ENCODE results near the gene KLHL10. TPM values are rescaled to one million over a fixed set of nuclear protein-coding genes. Genes with fewer than 3 reads are reported as not detected.

The KLHL10 gene
- total RNA-seq, 1 experiment from 2014 or later, result not detected

- TF ChIP-seq TCF7L2 (IDR thresholded peaks at IDR 0.05; ENCODE audit: low read depth, low read length), result no peak
- Histone ChIP-seq H3K36me3 (ENCODE audit: control insufficient read depth, insufficient read depth, low read length) (no peaks in the 10 kb centered on the region; the same call in 1 of the 2 replicates), H3K4me1 (ENCODE audit: control insufficient read depth, insufficient read depth, low read length) (no peaks in the 10 kb centered on the region), H3K4me3 (ENCODE audit: low read depth in 2 of 2, low read length in 2 of 2) (no peak overlapping the region), H3K27ac (ENCODE audit: low read length) (no peak overlapping the region), H3K27me3 (ENCODE audit: control insufficient read depth, insufficient read depth, low read length) (no peaks in the 10 kb centered on the region), H3K9me3 (ENCODE audit: control insufficient read depth, insufficient read depth, low read depth, low read length) (no peaks in the 10 kb centered on the region)
- no peak for DNase-seq (ENCODE audit: low read depth, low spot score)
- in situ Hi-C loops (cut with HindIII; ENCODE audit: low pct_unique_long_range_greater_than_20kb, low sequenced_read_pairs), result no loop called here
- ChIA-PET CTCF (no interaction called here), POLR2A (interaction anchor here (0.6 kb wide), 1 partner anchor 55 kb away, joined by 5 read pairs; no protein-coding TSS in a partner anchor)
- no peak for ATAC-seq
- TSS peak; percentile 57 for BruUV-seq (replicated peaks)
- intact Hi-C loops (cut with micrococcal nuclease; ENCODE audit: unreplicated experiment), result no loop called here
Observed at GRCh38 chr17:41870627-41871026, 33.0 kb downstream of the KLHL10 start.

GRCh38 chr17:41871789-41872188, 34.2 kb downstream of the KLHL10 start:
- Histone ChIP-seq H3K4me3 (ENCODE audit: low read depth in 2 of 2, low read length in 2 of 2) (no peak overlapping the region), H3K36me3 (ENCODE audit: control insufficient read depth, insufficient read depth, low read length) (no peaks in the 10 kb centered on the region; the same call in 1 of the 2 replicates), H3K27ac (ENCODE audit: low read length) (no peak overlapping the region), H3K4me1 (ENCODE audit: control insufficient read depth, insufficient read depth, low read length) (no peaks in the 10 kb centered on the region), H3K27me3 (ENCODE audit: control insufficient read depth, insufficient read depth, low read length) (no peaks in the 10 kb centered on the region), H3K9me3 (ENCODE audit: control insufficient read depth, insufficient read depth, low read depth, low read length) (no peaks in the 10 kb centered on the region)
- TF ChIP-seq CTCF (IDR thresholded peaks at IDR 0.05) (no peak), TCF7L2 (IDR thresholded peaks at IDR 0.05; ENCODE audit: low read depth, low read length) (no peak), POLR2AphosphoS5 (IDR thresholded peaks at IDR 0.05; ENCODE audit: low read depth, low read length) (no peak), SIN3A (IDR thresholded peaks at IDR 0.05; ENCODE audit: borderline replicate concordance, insufficient read depth, low read depth, low read length) (no peak)
- TF ChIP-seq, protein P1, sequence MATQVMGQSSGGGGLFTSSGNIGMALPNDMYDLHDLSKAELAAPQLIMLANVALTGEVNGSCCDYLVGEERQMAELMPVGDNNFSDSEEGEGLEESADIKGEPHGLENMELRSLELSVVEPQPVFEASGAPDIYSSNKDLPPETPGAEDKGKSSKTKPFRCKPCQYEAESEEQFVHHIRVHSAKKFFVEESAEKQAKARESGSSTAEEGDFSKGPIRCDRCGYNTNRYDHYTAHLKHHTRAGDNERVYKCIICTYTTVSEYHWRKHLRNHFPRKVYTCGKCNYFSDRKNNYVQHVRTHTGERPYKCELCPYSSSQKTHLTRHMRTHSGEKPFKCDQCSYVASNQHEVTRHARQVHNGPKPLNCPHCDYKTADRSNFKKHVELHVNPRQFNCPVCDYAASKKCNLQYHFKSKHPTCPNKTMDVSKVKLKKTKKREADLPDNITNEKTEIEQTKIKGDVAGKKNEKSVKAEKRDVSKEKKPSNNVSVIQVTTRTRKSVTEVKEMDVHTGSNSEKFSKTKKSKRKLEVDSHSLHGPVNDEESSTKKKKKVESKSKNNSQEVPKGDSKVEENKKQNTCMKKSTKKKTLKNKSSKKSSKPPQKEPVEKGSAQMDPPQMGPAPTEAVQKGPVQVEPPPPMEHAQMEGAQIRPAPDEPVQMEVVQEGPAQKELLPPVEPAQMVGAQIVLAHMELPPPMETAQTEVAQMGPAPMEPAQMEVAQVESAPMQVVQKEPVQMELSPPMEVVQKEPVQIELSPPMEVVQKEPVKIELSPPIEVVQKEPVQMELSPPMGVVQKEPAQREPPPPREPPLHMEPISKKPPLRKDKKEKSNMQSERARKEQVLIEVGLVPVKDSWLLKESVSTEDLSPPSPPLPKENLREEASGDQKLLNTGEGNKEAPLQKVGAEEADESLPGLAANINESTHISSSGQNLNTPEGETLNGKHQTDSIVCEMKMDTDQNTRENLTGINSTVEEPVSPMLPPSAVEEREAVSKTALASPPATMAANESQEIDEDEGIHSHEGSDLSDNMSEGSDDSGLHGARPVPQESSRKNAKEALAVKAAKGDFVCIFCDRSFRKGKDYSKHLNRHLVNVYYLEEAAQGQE (IDR thresholded peaks at IDR 0.05; ENCODE audit: insufficient read depth in 1 of 2, low read depth in 2 of 2, low read length in 1 of 2), result no peak
- in situ Hi-C loops (cut with HindIII; ENCODE audit: low pct_unique_long_range_greater_than_20kb, low sequenced_read_pairs) (no loop called here), intact Hi-C loops (cut with micrococcal nuclease; ENCODE audit: unreplicated experiment) (no loop called here)
- no TSS peak for BruUV-seq (replicated peaks)
- ChIA-PET POLR2A (no interaction called here), CTCF (no interaction called here)
- ATAC-seq (no peak), DNase-seq (ENCODE audit: low read depth, low spot score) (no peak)

- in situ Hi-C loops (cut with HindIII; ENCODE audit: low pct_unique_long_range_greater_than_20kb, low sequenced_read_pairs), result no loop called here
- H3K27me3 ChIP-seq (ENCODE audit: control insufficient read depth, insufficient read depth, low read length), result no peaks in the 10 kb centered on the region
- H3K4me3 ChIP-seq (ENCODE audit: low read depth in 2 of 2, low read length in 2 of 2), result no peak overlapping the region
- ATAC-seq, result no peak
- DNase-seq (ENCODE audit: low read depth, low spot score), result no peak
- no peak overlapping the region for H3K27ac ChIP-seq (ENCODE audit: low read length)
- no TSS peak for BruUV-seq (replicated peaks)
- no peaks in the 10 kb centered on the region for H3K4me1 ChIP-seq (ENCODE audit: control insufficient read depth, insufficient read depth, low read length)
- CTCF ChIA-PET, result no interaction called here
- POLR2A ChIA-PET, result no interaction called here
- peaks cover 4% of the 10 kb centered on the region for H3K36me3 ChIP-seq (ENCODE audit: control insufficient read depth, insufficient read depth, low read length)
- H3K9me3 ChIP-seq (ENCODE audit: control insufficient read depth, insufficient read depth, low read depth, low read length), result no peaks in the 10 kb centered on the region
- TF ChIP-seq SIN3A (IDR thresholded peaks at IDR 0.05; ENCODE audit: borderline replicate concordance, insufficient read depth, low read depth, low read length), result no peak
- TF ChIP-seq POLR2AphosphoS5 (IDR thresholded peaks at IDR 0.05; ENCODE audit: low read depth, low read length), result no peak
- TF ChIP-seq, protein P1 (IDR thresholded peaks at IDR 0.05; ENCODE audit: insufficient read depth in 1 of 2, low read depth in 2 of 2, low read length in 1 of 2), result no peak
- no peak for TF ChIP-seq TCF7L2 (IDR thresholded peaks at IDR 0.05; ENCODE audit: low read depth, low read length)
- TF ChIP-seq CTCF (IDR thresholded peaks at IDR 0.05), result no peak
- intact Hi-C loops (cut with micrococcal nuclease; ENCODE audit: unreplicated experiment), result no loop called here
Observed at GRCh38 chr17:41873559-41874292, 36.1 kb downstream of the KLHL10 start.

Data from Panc1 (cell line).